ENCODE measurements around the gene EGLN2.
"Not testable (repeated sequence)": the region's sequence is repeated elsewhere in the genome, so short reads cannot be mapped to it uniquely, and the experiment has no call there.

Gene EGLN2

GRCh38 chr19:40850277-40850676, 51.3 kb downstream of the EGLN2 start, which contains the start of gene CYP2A6:
CYP2A6 (minus strand) TSS chr19:40850447; CDS start chr19:40850426, 21 bp downstream.
- not testable (repeated sequence) for DNase-seq

GRCh38 chr19:40852467-40853152, 53.6 kb downstream of the EGLN2 start:
- DNase-seq, result not testable (repeated sequence)
